Spleen (tissue), 11 donors: ENCODE data around the gene XRCC1. TPM values are rescaled to one million over a fixed set of nuclear protein-coding genes. Genes with fewer than 3 reads are reported as not detected.
"Not testable (repeated sequence)": the region's sequence is repeated elsewhere in the genome, so short reads cannot be mapped to it uniquely, and the experiment has no call there.

Experiments used
- DNase-seq: peaks from one replicate; pipeline ENCODE4 v3.0.0-alpha.2; 2020
- H3K27ac ChIP-seq, 8 donors: fragments of 200-600 bp; sonication (generic) in 7 of 8; 1 replicate in 4 of 8; 2 replicates in 4 of 8; pipeline versions ENCODE4 v1.5.0 to v1.8.0; 2016 to 2021; ENCODE audit warnings: inconsistent platforms in 4 of 8, mild to moderate bottlenecking in 4 of 8, moderate library complexity in 1 of 8
- H3K27me3 ChIP-seq, 7 donors: fragments of 200-600 bp; sonication (generic) in 6 of 7; replicated peaks in 1 of 7; 1 replicate in 4 of 7; 2 replicates in 3 of 7; pipeline versions ENCODE4 v1.5.0 to v1.8.0; 2016 to 2021; ENCODE audit warnings: inconsistent platforms in 3 of 7, mild to moderate bottlenecking in 1 of 7
- H3K36me3 ChIP-seq, 6 donors: fragments of 200-600 bp; sonication (generic) in 5 of 6; 1 replicate in 4 of 6; 2 replicates in 2 of 6; pipeline versions ENCODE4 v1.5.0 to v1.8.0; 2016 to 2021; ENCODE audit warnings: inconsistent platforms in 2 of 6
- H3K4me1 ChIP-seq, 6 donors: fragments of 200-600 bp; sonication (generic) in 5 of 6; 1 replicate in 3 of 6; 2 replicates in 3 of 6; pipeline versions ENCODE4 v1.5.0 to v1.8.0; 2016 to 2021; ENCODE audit warnings: inconsistent platforms in 3 of 6
- H3K4me3 ChIP-seq, 8 donors: fragments of 200-600 bp; sonication (generic) in 7 of 8; 1 replicate in 4 of 8; 2 replicates in 4 of 8; pipeline versions ENCODE4 v1.5.0 to v1.8.0; 2016 to 2021; ENCODE audit warnings: inconsistent platforms in 4 of 8, mild to moderate bottlenecking in 4 of 8, moderate library complexity in 2 of 8
- H3K9me3 ChIP-seq, 8 donors: fragments of 200-600 bp; sonication (generic) in 7 of 8; 1 replicate in 4 of 8; 2 replicates in 4 of 8; pipeline versions ENCODE4 v1.5.0 to v1.8.0; 2016 to 2021; ENCODE audit warnings: inconsistent platforms in 4 of 8
- POLR2A ChIP-seq, 3 donors: fragments of 450-650 bp; IDR thresholded peaks; one replicate each; pipeline ENCODE4 v1.5.1; 2017; ENCODE audit warnings: antibody characterized with exemption in 3 of 3, mild to moderate bottlenecking in 1 of 3
- POLR2AphosphoS5 ChIP-seq, 3 donors: sonication (generic); formaldehyde crosslinking; IDR thresholded peaks; one replicate each; pipeline ENCODE4 v1.5.1; 2017; ENCODE audit warnings: antibody characterized with exemption in 3 of 3
- WGBS, 5 donors: extraction: QIAGEN DNeasy Blood & Tissue Kit in 3 of 5; methylation state at CpG; one replicate each; pipeline versions ENCODE4 v1.1.5 to v1.1.7; 2013 to 2018; 5-methylcytosine and 5-hydroxymethylcytosine counted together
- intact Hi-C: fragments of 100-400 bp; cut with DNase I; formaldehyde crosslinking; loops from one replicate; pipeline ENCODE4 v1.15.0; 2023; ENCODE audit warnings: low total_unique reads
- polyA plus RNA-seq, 3 donors: library from polyadenylated mRNA; stranded (reverse); fragments of 200-250 nt; gene quantifications; one replicate each; pipeline ENCODE4 v1.2.1, GENCODE V29; 2013
- total RNA-seq, 7 donors: library from RNA; depleted of rRNA in 3 of 7; stranded (reverse); fragments of >200 nt in 3 of 7; fragmentation: NEBNext Ultra II Directional in 4 of 7; extraction: Animal tissue kit (Norgen Biotek cat#: 25700) in 4 of 7; gene quantifications; one replicate each; pipeline versions ENCODE4 v1.1.0 to v1.2.1, GENCODE V29; 2016 to 2021
- TF ChIP-seq, protein P1 (sequence below), 11 experiments: fragments of 200-600 bp in 7 of 11; fragments of 450-650 bp in 4 of 11; sonication (generic) in 4 of 11; IDR thresholded peaks in 8 of 11; conservative IDR thresholded peaks in 3 of 11; 1 replicate in 7 of 11; 2 replicates in 4 of 11; pipeline versions ENCODE4 v1.4.0 to v1.8.0; 2016 to 2021; ENCODE audit warnings: antibody characterized with exemption in 11 of 11, inconsistent platforms in 4 of 11, mild to moderate bottlenecking in 1 of 11
- donor health status: healthy with polysubstance abuse.
- donor health status: DM: no; HTN: no; CAD: no; lungs with moderate emphysema.
- donor health status: DM: no; HTN: no; CAD: no.
- donor health status: Bipolar disorder and iron deficiency.
- donor health status: healthy.
- donor health status: DM: no; HTN: no; CAD: no.
- donor health status: DM: yes; HTN: yes; CAD: no.

XRCC1 gene
- total and polyA plus RNA-seq, 10 donors, result 16.0 to 32.0 (median 25.1) TPM

DNA sequence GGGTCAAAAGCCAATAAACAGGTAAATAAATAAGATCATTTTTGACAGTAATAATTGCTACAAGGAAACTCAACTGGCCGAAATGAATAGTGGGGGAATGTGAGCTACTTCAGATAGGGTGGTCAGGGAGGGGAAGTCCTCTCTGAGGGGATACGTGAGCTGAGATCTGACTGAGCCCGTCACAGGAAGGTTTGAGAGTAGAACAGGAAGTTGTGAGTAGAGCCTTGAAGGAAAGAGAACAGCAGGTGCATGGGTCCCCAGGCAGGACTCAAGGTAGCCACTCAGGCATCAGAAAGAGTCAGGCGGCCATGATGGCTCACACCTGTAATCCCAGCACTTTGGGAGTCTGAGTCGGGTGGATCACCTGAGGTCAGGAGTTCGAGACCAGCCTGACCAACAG lies 14.4 kb upstream of the XRCC1 start:
- TF ChIP-seq, protein P1, sequence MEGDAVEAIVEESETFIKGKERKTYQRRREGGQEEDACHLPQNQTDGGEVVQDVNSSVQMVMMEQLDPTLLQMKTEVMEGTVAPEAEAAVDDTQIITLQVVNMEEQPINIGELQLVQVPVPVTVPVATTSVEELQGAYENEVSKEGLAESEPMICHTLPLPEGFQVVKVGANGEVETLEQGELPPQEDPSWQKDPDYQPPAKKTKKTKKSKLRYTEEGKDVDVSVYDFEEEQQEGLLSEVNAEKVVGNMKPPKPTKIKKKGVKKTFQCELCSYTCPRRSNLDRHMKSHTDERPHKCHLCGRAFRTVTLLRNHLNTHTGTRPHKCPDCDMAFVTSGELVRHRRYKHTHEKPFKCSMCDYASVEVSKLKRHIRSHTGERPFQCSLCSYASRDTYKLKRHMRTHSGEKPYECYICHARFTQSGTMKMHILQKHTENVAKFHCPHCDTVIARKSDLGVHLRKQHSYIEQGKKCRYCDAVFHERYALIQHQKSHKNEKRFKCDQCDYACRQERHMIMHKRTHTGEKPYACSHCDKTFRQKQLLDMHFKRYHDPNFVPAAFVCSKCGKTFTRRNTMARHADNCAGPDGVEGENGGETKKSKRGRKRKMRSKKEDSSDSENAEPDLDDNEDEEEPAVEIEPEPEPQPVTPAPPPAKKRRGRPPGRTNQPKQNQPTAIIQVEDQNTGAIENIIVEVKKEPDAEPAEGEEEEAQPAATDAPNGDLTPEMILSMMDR (IDR thresholded peaks at IDR 0.05 in 8 of 11, conservative IDR thresholded peaks at IDR 0.05 in 3 of 11), result no peak
- no peak for TF ChIP-seq POLR2AphosphoS5 (IDR thresholded peaks at IDR 0.05)
- TF ChIP-seq POLR2A (IDR thresholded peaks at IDR 0.05), result no peak
- H3K4me3 ChIP-seq, result no peak overlapping the region
- WGBS, 5 donors, result 44 to 51% (median 47%) methylated on average over 6 of the region's 6 CpGs
- H3K36me3 ChIP-seq, result peaks cover 0 to 80% (median 28%) of the 10 kb centered on the region in 6 donors
- H3K9me3 ChIP-seq, result no peaks in the 10 kb centered on the region
- H3K27ac ChIP-seq, result peak overlapping the region in 5 of 8 donors; percentile 4 to 64 (median 26)
- no peaks in the 10 kb centered on the region for H3K27me3 ChIP-seq
- intact Hi-C loops, result loop anchor here (10.0 kb wide), 1 partner anchor 55 kb away; the partner anchor contains the start of gene ZNF575
- peaks cover 12 to 38% (median 21%) of the 10 kb centered on the region in 6 donors for H3K4me1 ChIP-seq
- DNase-seq, result no peak

DNA sequence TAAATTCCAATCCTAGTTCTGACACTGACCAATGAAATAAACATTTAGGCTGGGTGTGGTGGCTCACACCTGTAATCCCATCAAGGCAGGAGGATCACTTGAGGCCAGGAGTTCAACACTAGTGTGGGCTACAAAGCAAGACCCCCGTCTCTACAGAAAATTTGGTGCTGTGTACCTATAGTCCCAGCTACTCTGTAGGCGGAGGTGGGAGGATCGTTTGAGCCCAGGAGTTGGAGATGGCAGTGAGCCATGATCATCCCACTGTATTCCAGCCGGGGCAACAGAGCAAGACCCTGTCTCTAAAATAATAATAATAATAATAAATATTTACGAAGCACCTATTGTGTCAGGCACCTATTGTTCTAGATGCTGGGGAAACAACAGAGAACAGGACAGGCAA lies 13.9 kb upstream of the XRCC1 start:
- Histone ChIP-seq H3K27me3 (no peaks in the 10 kb centered on the region), H3K4me3 (no peak overlapping the region), H3K9me3 (no peaks in the 10 kb centered on the region), H3K4me1 (peaks cover 8 to 38% (median 20%) of the 10 kb centered on the region in 6 donors), H3K36me3 (peaks cover 0 to 79% (median 28%) of the 10 kb centered on the region in 6 donors), H3K27ac (peak overlapping the region in 5 of 8 donors; percentile 4 to 64 (median 26))
- intact Hi-C loops, result loop anchor here (10.0 kb wide), 1 partner anchor 54 kb away; the partner anchor contains the start of gene ZNF575
- DNase-seq, result no peak
- WGBS, 5 donors, result 85 to 96% (median 93%) methylated on average over 5 of the region's 5 CpGs
- TF ChIP-seq, protein P1 (IDR thresholded peaks at IDR 0.05 in 8 of 11, conservative IDR thresholded peaks at IDR 0.05 in 3 of 11), result no peak
- TF ChIP-seq POLR2AphosphoS5 (IDR thresholded peaks at IDR 0.05), result no peak
- no peak for TF ChIP-seq POLR2A (IDR thresholded peaks at IDR 0.05)

DNA sequence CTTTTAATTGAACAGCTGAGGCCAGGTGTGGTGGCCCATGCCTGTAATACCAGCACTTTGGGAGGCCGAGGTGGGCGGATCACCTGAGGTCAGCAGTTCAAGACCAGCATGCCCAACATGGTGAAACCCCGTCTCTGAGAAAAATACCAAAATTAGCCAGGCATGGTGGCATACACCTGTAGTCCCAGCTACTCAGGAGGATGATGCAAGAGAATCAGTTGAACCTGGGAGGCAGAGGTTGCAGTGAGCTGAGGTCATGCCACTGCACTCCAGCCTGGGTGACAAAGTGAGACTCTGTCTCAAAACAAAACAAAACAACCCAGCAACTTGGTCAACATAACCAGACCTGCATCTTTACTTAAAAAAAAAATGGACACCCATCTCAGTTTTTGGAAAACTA lies 11.7 kb upstream of the XRCC1 start:
- 86 to 95% (median 92%) methylated on average over 3 of the region's 3 CpGs for WGBS, 5 donors
- peaks cover 4 to 42% (median 19%) of the 10 kb centered on the region in 6 donors for H3K4me1 ChIP-seq
- H3K27me3 ChIP-seq, H3K27ac ChIP-seq, H3K9me3 ChIP-seq, H3K4me3 ChIP-seq, DNase-seq: not testable (repeated sequence)
- peaks cover 0 to 56% (median 14%) of the 10 kb centered on the region in 6 donors for H3K36me3 ChIP-seq
- intact Hi-C loops, result loop anchor here (10.0 kb wide), 1 partner anchor 52 kb away; the partner anchor contains the start of gene ZNF575

DNA sequence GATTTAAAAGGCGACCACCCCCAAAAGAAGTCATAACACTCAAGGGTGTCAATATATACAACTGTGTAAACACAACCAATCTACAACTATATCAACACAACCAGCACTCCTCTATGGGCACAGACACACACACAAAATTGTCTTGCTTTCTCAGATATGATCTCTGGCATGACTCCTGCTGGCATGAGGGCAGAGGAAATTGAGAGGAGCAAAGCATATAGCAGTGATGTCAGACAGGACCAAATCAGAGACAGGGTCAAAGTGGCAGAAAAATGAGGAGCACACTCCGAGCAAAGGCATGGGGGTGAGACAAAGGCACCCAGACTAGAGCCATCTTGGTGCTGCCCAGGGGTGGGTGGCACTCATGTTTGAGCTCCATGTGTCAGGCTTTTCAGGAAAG lies 11.0 kb upstream of the XRCC1 start:
- 61 to 94% (median 83%) methylated on average over 2 of the region's 2 CpGs for WGBS, 5 donors
- TF ChIP-seq POLR2AphosphoS5 (IDR thresholded peaks at IDR 0.05) (no peak), POLR2A (IDR thresholded peaks at IDR 0.05) (no peak)
- TF ChIP-seq, protein P1 (IDR thresholded peaks at IDR 0.05 in 8 of 11, conservative IDR thresholded peaks at IDR 0.05 in 3 of 11), result no peak

More for the DNA sequence above, 11.0 kb upstream of the XRCC1 start:
- H3K9me3 ChIP-seq, result no peaks in the 10 kb centered on the region
- H3K27me3 ChIP-seq, result no peaks in the 10 kb centered on the region
- intact Hi-C loops, result loop anchor here (10.0 kb wide), 1 partner anchor 52 kb away; the partner anchor contains the start of gene ZNF575
- H3K36me3 ChIP-seq, result peaks cover 0 to 50% (median 9%) of the 10 kb centered on the region in 6 donors
- H3K4me1 ChIP-seq, result peaks cover 8 to 49% (median 23%) of the 10 kb centered on the region in 6 donors
- DNase-seq, result no peak
- no peak overlapping the region for H3K4me3 ChIP-seq
- no peak overlapping the region for H3K27ac ChIP-seq
